K562 (cell line): ENCODE data around the gene ABHD16A. TPM values are rescaled to one million over a fixed set of nuclear protein-coding genes. Genes with fewer than 3 reads are reported as not detected.

ENCODE experiments used
- AFF1 ChIP-seq, 2 experiments: fragments of 450-650 bp; IDR thresholded peaks; 2 replicates each; pipeline ENCODE4 v1.6.1; 2018; ENCODE audit warnings: mild to moderate bottlenecking in 2 of 2, low read depth in 1 of 2; ENCODE audit not compliant: partially characterized antibody in 2 of 2
- BACH1 ChIP-seq: fragments of 200-800 bp; sonication (Bioruptor generic); IDR thresholded peaks from 2 replicates; pipeline ENCODE4 v1.6.1; 2016; ENCODE audit warnings: missing genetic modification characterization, missing compliant biosample characterization
- COPS2 ChIP-seq: fragments of 450-650 bp; conservative IDR thresholded peaks from 2 replicates; pipeline ENCODE4 v1.6.1; 2016; ENCODE audit warnings: mild to moderate bottlenecking, moderate library complexity
- ETV1 ChIP-seq: fragments of 450-650 bp; conservative IDR thresholded peaks from 2 replicates; pipeline ENCODE4 v1.6.1; 2016; ENCODE audit warnings: missing genetic modification characterization, control low read depth, low read depth, missing compliant biosample characterization
- GTF3C2 ChIP-seq: IDR thresholded peaks from 3 replicates; pipeline ENCODE4 v1.6.1; 2011; ENCODE audit warnings: borderline replicate concordance, mild to moderate bottlenecking, moderate library complexity; ENCODE audit not compliant: insufficient read length; ENCODE audit errors: extremely low read depth
- HNRNPLL ChIP-seq: fragments of 200-400 bp; formaldehyde crosslinking; IDR thresholded peaks from 2 replicates; pipeline ENCODE4 v1.6.1; 2017; ENCODE audit warnings: low read length, low read depth, mild to moderate bottlenecking; ENCODE audit not compliant: poor library complexity, severe bottlenecking
- NCOA2 ChIP-seq, 2 experiments: fragments of 450-650 bp; IDR thresholded peaks; 2 replicates each; pipeline ENCODE4 v1.6.1; 2018; ENCODE audit warnings: mild to moderate bottlenecking in 2 of 2, moderate library complexity in 1 of 2; ENCODE audit not compliant: partially characterized antibody in 2 of 2
- PML ChIP-seq: IDR thresholded peaks from 2 replicates; pipeline ENCODE4 v1.6.1; 2012; ENCODE audit warnings: low read length, inconsistent platforms
- POLR2G ChIP-seq: fragments of 200-400 bp; formaldehyde crosslinking; IDR thresholded peaks from 2 replicates; pipeline ENCODE4 v1.6.1; 2017; ENCODE audit warnings: low read depth, mild to moderate bottlenecking, antibody characterized with exemption, low read length, moderate library complexity
- RBFOX2 ChIP-seq: fragments of 200-400 bp; formaldehyde crosslinking; IDR thresholded peaks from 2 replicates; pipeline ENCODE4 v1.6.1; 2017; ENCODE audit warnings: low read depth, mild to moderate bottlenecking, low read length, moderate library complexity
- polyA plus RNA-seq, 8 experiments: library from polyadenylated mRNA; depleted of rRNA in 4 of 8; stranded (reverse) in 5 of 8; unstranded in 3 of 8; fragments of >200 nt; fragmentation: Nextera tagmentation in 2 of 8; fragmentation: Illumina TruSeq in 1 of 8; extraction: Ambion mirVana in 2 of 8; extraction: Trizol in 1 of 8; gene quantifications; 2 replicates each; pipeline versions ENCODE4 v1.2.1 to v1.2.3, GENCODE V29; 2011 to 2014; ENCODE audit warnings: inconsistent platforms in 1 of 8, missing spikeins in 1 of 8
- total RNA-seq, 7 experiments: library from RNA; depleted of rRNA in 6 of 7; stranded (reverse); fragments of >200 nt in 6 of 7; fragmentation: Illumina TruSeq in 2 of 7; extraction: Trizol in 2 of 7; gene quantifications; 2 replicates each; pipeline versions ENCODE4 v1.2.1 to v1.2.3, GENCODE V29; 2011 to 2021; ENCODE audit warnings: low replicate concordance in 1 of 7

The ABHD16A gene
- total and polyA plus RNA-seq, 9 of the 15 experiments (the other 6 are each of a cell fraction or from before 2014, with no cell fraction given), result 25.8 to 120 (median 81.6) TPM

- no peak for TF ChIP-seq HNRNPLL
- TF ChIP-seq PML, result no peak
- peak; percentile 97 for TF ChIP-seq ETV1
- TF ChIP-seq BACH1 (tag), result peak; percentile 40; the same call in 1 of the 2 replicates
- no peak for TF ChIP-seq NCOA2 (IDR thresholded peaks at IDR 0.05; ENCODE audit: partially characterized antibody in 2 of 2)
- no peak for TF ChIP-seq GTF3C2
- no peak for TF ChIP-seq COPS2
- no peak for TF ChIP-seq RBFOX2
- TF ChIP-seq AFF1 (IDR thresholded peaks at IDR 0.05; ENCODE audit: low read depth in 1 of 2, partially characterized antibody in 2 of 2), result no peak
- TF ChIP-seq POLR2G, result no peak
Observed at GRCh38 chr6:31725502-31726350, 22.6 kb upstream of the ABHD16A start (continued).
